ENCODE data around the gene NAA15.
"Not testable (repeated sequence)": the region's sequence is repeated elsewhere in the genome, so short reads cannot be mapped to it uniquely, and the experiment has no call there.

Gene NAA15

DNA sequence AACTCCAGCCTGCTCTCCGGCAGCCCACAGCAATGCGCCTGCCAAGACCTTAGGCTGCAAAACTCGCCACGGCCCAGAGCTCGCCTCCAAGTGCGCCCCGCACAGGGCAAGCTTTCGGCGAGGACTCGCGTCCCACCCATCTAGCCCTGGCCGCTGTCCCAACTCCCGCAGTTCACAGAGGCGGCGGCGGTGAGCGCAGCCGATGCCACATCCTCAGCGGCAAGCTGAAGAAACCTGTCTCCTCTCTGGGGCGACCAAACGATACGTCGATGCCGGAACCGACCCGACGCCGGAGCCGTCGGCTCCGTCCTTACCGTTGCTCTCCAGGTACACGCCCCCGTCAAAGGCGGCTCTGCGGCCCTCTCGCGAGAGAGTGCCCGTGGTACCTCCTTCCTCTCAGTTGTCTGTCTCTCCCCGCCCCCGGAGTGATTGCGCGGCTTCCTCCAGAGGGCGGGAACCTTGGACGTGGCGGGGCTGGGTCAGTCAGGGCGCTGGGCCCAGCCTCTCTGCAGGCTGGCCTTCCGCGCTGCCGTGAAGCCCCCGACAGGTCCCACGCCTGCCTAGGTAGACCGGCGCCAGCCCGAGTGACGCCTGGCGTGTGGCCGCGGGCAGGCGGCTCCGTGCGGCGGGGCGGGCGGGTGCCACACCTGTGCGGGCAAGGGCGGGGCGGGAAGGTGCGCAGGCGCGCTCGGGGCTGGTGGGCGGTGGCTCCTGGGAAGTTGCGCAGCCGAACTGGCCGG lies 152.2 kb downstream of the NAA15 start:
- peak; percentile 64 for DNase-seq

DNA sequence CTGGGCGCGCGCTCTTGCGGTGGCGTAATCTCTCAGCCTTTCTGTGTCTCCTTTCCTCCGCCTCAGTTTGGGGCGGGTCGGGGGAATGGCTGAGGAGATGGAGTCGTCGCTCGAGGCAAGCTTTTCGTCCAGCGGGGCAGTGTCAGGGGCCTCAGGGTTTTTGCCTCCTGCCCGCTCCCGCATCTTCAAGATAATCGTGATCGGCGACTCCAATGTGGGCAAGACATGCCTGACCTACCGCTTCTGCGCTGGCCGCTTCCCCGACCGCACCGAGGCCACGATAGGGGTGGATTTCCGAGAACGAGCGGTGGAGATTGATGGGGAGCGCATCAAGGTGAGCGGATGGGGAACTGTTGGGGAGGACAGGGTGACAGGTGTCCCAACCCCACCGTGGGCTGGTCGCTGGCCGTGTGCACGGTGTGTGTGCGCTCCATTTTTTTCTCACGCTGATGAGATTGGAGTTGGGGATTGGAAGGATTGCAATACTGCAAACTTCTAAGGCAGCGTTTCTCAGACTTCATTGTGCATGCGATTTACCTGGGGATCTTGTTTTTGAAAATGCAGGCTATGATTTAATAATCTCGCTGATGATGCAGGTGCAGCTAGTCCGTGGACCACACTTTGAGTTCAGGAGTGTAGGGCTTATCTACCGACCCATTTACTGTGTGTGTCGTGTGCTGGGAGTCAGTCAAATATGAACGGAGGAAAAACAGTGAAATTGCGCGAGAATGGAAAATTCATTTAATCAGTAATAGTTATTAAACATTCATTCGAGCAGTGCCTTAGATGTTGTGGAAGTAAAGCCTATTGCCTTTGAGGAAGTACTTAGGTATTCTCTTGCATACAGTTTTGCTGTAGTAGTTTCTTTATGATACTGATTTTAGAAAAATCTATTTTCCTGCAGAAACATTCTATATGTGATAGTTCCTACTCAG lies 153.1 kb downstream of the NAA15 start, which contains the start of gene RAB33B:
TSS of gene RAB33B (plus strand) at position 11 of the 935 bp plus-strand sequence. CDS start at position 86, 75 bp downstream.
- DNase-seq = no peak

DNA sequence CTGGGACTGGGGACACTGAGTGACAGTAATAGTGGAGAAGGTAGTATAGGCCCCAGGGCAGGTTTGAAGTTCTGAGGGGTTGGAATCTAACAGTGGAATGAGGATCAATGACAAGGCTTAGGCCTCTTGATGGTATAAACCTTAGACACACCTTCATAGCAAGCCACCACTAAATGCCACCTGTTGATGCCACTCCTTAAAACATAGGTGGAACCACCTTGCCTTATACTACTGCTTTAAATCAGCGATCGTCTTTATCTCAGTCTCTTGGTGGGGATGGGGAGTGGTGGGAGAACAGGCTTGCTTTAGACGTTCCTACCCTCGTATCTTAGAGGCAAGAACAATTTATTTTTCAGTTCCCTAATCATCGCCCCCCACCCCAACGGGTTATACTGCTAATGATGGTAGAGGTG lies 153.8 kb downstream of the NAA15 start:
- DNase-seq = no peak

DNA sequence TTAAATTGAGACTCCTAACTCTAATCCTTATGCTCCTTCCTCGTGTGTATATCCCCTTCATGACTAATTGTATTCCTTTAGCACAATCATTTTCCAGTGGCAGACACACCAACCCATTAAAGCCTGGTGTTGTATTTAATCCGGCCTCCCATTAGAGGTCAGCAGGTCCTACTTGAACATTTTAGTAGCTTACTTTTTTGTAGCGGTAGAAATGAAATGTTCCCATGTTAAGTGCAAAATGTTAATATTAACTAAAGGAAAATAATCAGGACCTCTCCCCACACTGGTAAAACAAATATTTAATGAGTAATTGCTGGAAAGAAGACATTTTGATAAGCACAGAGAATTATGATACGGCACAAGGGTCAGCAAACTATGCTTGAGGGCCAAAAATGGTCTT lies 156.0 kb downstream of the NAA15 start:
- DNase-seq = no peak

DNA sequence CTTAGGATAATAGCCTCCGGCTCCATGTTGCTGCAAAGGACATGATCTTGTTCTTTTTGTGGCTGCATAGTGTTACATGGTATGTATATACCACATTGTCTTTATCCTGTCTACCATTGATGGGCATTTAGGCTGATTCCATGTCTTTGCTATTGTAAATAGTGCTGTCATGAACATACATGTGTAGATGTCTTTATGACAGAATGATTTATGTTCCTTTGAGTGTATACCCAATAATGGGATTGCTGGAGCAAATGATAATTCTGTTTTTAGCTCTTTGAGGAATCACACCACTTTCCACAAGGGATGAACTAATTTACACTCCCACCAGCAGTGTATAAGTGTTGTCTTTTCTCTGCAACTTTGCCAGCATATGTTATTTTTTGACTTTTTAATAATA lies 157.2 kb downstream of the NAA15 start:
- DNase-seq = no peak

DNA sequence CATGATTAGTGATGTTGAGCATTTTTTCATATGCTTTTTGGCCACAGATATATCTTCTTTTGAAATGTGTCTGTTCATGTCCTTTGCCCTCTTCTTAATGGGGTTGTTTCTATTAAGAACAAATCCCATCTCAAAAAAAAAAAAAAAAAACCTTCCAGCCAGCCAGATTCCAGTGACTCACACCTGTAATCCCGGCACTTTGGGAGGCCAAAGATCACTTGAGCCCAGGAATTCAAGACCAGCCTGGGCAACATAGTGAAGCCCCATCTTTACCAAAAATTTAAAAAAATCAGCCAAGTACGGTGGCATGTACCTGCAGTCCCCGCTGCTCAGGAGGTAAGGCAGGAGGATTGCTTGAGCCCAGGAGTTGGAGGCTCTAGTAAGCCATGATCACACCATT lies 157.7 kb downstream of the NAA15 start:
- DNase-seq = no peak

DNA sequence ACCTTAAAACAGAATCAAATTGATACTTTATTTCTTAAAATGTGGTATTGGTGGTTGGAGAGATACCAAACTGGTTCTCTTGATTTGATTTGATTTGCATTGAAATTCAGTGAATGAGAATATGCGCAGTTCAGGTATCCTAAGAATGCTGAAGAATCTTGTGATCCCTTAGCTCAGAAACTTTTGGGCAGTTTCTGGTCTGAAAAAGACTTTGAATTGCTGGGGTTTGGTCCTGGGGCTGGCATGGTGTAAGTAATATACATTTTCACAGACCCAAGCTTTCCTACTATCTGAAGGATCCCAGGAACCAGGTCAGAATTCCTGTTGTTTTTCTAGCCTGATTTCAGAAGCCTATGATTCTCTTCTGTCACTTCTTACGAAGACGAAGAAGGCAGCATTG lies 159.3 kb downstream of the NAA15 start:
- no peak for DNase-seq

DNA sequence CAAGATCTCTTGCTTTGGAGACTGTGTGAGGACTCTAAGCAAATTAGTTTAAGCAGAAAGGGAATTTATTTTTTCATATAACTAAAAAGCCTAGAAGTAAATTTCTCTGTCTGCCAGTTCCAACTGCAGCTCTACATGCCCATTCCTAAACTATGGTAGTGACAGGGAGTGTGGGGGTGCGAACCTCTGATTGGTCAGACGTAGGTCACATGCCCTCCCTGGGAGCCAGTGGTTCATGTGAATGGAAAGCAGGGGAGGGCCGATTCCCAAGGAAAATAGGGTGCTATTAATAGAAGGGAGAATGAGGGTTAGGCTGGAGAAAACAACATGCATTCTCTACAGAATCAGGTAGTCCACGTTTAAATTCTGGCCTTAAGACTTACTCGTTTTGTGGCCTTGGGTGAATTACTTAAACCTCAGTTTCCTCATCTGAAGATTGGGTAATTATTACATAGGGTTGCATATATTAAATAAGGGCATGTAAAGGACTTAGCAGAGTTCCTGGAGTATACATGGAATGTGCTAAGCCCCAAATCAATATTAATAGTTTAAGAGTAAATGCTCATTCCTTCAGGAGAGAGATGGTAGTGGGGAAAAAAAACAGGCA lies 159.8 kb downstream of the NAA15 start:
- DNase-seq = no peak

DNA sequence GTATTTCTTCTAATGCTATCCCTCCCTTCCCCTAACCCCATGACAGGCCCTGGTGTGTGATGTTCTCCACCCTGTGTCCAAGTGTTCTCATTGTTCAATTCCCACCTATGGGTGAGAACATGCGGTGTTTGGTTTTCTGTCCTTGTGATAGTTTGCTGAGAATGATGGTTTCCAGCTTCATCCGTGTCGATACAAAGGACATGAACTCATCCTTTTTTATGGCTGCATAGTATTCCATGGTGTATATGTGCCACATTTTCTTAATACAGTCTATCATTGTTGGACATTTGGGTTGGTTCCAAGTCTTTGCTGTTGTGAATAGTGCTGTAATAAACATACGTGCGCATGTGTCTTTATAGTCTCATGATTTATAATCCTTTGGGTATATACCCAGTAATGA lies 163.2 kb downstream of the NAA15 start:
- DNase-seq = not testable (repeated sequence)

DNA sequence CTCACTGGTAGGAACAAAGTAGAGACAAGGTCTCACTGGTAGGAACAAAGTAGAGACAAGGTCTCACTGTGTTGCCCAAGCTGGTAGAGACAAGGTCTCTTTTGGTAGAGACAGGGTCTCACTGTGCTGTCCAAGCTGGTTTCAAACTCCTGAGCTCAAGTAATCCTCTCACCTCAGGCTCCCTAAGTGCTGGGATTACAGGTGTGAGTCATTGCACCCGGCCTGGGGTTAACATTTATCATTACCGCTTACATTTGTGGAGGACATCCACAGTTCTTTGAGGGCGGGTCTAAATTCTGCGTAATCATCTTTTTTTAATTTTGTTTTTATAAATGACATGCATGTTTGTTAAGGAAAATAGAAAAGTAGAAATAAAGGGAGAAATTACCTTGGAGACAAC lies 164.6 kb downstream of the NAA15 start:
- DNase-seq = no peak

DNA sequence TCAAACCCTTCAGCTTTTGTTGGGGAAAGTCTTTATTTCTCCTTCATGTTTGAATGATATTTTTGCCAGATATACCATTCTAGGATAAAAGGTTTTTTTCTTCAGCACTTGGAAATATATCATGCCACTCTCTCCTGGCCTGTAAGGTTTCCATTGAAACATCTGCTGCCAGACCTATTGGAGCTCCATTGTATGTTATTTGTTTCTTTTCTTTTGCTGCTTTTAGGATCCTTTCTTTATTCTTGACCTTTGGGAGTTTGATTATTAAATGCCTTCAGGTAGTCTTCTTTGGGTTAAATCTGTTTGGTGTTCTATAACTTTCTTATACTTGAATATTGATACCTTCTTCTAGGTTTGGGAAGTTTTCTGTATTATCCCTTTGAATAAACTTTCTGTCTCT lies 167.5 kb downstream of the NAA15 start:
- DNase-seq = not testable (repeated sequence)

DNA sequence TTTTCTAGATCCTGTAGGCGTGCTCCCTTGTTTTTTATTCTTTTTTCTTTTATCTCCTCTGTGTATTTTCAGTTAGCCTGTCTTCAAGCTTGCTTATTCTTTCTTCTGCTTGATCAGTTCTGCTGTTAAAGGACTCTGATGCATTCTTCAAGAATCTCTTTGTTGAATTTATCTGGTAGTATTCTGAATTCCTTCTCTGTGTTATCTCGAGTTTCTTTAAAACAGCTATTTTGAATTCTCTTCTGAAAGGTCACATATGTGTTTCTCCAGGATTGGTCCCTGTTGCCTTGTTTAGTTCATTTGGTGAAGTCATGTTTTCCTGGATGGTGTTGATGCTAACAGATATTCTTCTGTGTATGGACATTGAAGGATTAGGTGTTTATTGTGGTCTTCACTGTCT lies 167.9 kb downstream of the NAA15 start:
- no peak for DNase-seq
